ENCODE data around the gene DNAH9.

DNAH9 gene

DNA sequence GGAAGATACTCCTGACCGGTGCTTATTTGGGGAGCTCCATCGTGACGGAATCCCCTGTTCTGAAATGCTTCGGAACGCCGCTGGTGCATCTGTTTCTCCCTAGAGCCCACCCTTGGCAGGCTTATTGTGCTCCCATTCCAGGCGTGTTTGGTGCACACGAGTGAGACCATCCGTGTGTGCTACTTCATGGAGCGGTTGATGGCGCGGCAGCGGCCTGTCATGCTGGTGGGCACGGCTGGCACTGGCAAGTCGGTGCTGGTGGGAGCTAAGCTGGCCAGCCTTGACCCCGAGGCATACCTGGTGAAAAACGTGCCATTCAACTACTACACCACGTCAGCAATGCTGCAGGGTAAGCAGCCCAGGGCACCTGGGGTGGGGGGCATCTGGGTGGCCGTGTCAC, 170.7 kb downstream of the DNAH9 start:
- DNase-seq (ENCODE audit: low spot score): no peak

DNA sequence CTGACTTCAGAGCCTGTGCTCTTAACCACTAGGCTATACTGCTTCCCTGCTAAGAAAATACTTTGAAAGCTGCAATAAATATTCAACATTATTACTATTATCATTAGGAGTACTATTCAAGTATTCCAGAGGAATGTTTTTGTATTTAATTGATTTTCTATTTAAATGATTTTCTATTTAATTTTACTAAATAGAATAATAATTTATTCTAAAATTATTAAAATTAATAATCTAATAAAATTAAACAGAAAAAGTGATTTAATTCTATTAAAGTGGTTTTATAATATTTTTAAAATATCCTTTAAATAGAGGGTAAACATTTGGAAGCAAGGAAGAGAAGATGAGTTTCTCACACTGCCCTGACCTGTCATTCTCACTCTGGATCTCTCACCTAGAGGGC, 173.8 kb downstream of the DNAH9 start:
- DNase-seq (ENCODE audit: low spot score): no peak

DNA sequence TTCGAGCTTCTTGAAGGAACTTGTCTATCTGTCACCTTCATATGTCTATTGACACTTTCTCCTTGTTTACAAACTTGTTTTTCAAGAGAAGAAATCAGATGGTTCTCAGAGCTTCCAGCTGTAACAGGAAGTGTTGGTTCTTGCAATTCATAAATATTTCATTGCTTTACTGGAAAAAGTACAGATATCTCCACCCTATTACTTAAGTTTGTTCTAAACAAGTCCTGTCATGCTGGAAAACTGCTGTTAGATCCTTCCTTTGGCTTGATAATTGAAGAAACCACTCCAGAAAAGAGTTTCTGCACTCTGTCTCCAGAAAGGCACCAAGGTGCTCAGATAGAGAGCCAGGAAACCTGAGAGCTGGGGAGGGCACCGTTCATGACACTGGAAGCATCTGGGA, 181.6 kb downstream of the DNAH9 start:
- no peak for DNase-seq (ENCODE audit: low spot score)

DNA sequence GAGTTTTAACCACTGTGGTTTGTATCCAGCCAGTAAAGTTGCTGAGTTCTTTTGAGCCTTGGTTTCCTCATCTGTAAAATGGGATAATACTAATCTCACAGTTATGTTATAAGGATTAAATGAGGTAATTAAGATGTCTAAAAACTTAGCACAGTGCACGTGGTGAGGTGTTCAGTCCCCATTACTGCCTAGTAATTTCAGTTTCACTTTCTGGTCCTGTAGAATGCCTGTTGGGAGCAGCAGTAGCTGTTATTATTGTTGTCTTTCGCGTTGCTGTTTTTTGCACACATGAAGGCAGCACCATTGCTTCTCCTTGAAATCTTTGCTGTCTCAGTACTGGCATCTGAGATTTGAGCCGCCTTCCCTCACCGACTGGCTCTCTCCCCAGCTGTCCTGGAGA, 182.4 kb downstream of the DNAH9 start:
- no peak for DNase-seq (ENCODE audit: low spot score)

DNA sequence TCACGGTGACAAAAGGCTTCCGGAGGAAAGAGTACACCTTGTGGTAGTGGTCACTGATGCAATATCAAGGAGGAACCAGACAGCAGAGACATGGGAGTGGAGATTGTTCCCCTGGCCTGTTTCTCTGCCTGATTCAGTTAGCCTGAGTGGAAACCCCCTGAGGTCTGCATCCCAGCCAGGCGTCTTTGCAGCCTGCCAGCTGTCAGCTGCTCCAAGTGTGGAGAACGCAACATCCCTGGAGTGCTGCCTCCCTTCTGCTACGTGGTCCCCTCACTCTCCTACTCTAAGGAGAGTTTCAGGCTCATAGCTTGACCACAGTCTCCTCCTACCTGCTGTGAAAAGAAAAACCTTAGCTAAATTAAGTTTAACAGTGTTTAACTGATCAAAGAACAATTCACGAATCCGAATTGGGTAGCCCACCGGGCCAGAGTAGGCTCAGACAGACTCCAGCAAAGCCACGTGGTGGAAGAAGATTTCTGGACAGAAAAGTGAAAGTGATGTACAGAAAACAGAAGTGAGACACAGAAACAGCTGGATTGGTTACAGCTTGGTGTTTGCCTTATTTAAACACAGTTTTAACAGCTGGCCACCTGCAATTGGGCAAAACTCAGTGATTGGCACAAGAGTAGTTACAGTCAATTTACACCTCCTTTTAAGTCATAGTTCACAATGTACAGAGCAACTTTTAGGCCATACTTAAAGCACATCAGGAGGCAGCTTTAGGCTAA, 188.6 kb downstream of the DNAH9 start:
- DNase-seq (ENCODE audit: low spot score): no peak

DNA sequence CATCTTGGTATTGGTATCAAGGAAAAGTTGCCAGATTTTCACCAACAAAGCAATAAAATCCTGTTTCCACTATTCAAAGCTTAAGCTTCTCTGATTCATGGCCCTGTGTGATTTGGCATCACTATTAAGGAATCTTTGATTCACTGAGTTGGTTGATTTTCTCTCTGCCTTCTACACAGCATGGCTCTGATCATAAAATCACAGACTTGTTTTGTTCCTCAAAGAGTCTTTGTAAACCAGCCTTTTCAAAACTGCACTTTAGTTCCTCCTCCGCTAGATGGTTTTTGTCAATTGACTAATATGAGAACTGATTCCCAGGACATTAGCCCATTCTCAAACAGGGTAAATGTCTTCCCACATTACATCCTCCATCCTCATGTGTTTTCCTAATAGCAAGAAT, 197.6 kb downstream of the DNAH9 start:
- no peak for DNase-seq (ENCODE audit: low spot score)

DNA sequence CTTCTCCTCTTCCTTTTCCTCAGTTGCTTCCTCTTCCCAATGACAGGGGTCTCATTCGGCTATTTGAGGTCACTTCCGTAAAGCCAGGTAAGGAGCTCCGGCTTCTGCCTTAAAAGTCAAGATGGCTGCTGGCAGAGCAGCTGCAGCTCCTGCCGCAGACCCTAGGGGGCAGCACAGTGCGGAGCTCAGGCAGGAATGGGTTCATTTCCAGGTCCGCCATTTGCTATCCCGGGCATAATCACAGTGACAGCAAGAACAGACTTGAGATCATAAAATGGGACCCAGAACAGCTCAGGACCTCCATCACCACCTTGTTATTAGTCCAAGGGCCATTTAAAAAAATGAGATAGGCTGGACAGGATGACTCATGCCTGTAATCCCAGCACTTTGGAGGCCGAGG, 199.5 kb downstream of the DNAH9 start:
- no peak for DNase-seq (ENCODE audit: low spot score)

DNA sequence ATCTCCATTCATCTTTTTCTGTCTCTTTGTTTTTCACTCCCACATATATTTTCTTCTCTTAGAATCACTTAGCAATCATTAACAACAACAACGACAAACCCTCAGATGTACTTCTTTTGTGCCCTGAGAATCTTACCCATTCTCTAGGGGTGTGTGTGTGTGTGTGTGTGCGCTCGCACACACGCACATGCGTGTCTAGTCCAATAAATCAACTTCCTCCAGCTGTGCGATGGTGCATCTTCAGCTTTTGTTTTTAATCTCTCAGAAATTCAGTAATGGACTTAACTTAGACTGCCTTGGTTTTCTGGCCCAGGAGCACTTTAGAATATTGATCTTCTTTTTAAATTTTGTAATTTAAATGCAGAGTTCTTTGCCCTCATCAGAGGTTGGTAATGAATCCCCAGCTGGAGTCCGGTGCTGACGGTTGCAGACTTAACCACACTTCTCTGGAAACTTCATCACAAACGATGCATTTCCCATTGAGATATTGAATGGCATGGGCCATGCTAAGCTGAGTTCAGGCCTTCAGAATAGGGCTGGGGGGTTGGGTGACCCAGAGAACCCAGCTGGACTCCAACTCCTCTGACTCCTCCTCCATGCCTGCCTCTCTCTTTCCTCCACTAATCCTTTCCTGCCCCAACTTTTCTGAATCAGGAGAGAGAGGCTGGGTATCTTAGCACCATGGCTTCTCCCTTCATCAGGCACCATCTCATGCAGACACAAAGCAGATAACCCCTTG, 205.1 kb downstream of the DNAH9 start:
- DNase-seq (ENCODE audit: low spot score): peak; percentile 57

DNA sequence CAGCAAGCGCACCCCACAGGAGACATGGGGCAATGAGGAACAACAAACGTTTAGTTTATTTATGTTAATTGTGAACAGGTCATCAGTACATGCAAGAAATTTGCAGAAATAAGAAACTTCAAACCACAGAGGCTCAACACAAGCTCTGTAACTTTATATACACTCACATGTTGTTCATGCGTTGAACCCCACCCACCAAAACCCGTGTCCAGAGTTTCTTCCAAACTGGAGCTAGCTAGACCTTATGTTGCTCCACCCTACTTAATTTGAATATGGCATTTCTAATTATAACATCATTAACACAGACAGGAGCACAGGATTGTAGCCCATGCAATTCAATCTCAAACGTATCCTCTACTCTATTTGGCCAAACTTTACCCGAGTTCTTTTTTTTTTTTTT, 206.9 kb downstream of the DNAH9 start:
- DNase-seq (ENCODE audit: low spot score): no peak

DNA sequence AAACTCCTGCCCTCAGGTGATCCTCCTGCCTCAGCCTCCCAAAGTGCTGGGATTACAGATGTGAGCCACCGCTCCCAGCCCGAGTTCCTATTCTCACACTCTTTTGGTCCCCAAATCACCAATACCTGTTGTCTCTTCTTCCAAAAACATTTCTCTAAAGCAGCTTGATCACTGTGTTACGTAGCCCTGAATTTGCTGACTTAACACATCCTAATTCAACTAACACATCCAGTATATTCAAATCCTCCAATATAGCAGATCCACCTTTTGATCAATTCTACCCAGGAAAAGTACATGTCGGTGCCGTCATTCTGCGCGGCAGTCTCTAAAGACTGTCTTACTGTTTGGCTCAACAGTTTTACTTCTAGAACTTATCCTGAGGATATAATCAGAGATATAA, 207.7 kb downstream of the DNAH9 start:
- DNase-seq (ENCODE audit: low spot score): no peak

DNA sequence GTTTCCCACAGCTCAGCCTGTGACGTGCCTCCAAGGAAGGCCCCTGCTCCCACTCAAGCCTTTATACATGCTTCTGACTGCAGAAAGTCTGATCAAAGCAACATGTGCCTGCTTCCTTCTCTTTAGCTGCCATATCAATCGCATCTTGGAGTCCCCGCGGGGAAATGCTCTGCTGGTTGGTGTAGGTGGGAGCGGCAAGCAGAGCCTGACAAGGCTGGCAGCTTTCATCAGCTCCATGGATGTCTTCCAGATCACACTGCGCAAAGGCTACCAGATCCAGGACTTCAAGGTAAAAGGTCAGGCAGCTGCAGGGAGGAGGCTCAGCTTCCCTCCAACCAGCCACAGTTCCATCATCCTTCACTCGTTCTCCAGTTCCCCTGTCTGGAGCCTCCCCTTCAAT, 209.3 kb downstream of the DNAH9 start:
- no peak for DNase-seq (ENCODE audit: low spot score)

DNA sequence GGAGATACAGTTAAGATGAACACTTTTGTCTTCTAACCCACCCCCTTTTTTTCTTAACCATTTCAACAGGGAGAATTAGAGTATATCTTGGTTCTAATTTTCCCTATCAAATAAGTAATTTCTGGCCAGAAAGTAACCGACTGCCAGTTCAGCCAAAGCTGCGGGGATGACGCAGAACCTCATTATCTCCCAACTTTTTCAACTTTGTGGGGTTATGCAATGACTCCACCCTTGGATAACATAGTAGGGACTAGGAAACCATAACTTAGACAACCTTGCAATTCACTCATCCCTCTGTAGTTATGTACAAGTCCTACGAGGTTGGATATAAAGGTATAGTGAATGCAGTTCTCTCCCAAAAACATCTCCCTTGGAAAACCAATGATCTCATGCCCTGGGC, 215.0 kb downstream of the DNAH9 start:
- no peak for DNase-seq (ENCODE audit: low spot score)

DNA sequence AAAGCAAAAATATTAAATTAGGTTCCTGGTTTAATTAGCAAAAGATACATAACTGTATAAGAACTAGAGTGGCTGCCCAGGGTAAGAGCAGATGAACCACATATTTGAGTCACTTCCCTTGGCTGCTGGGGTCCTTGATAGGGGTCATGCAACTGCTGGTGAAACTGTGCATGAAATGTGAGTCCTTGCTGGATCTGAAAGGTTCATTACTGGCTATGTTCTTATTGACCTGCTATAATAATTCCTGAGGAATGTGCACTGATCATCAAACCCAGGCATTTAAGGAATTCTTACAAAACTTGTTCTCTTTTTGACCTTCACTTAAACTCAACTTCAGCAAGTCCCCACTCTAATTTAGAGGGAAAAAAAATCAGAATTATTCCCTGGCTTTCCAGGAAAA, 215.6 kb downstream of the DNAH9 start:
- DNase-seq (ENCODE audit: low spot score): no peak

DNA sequence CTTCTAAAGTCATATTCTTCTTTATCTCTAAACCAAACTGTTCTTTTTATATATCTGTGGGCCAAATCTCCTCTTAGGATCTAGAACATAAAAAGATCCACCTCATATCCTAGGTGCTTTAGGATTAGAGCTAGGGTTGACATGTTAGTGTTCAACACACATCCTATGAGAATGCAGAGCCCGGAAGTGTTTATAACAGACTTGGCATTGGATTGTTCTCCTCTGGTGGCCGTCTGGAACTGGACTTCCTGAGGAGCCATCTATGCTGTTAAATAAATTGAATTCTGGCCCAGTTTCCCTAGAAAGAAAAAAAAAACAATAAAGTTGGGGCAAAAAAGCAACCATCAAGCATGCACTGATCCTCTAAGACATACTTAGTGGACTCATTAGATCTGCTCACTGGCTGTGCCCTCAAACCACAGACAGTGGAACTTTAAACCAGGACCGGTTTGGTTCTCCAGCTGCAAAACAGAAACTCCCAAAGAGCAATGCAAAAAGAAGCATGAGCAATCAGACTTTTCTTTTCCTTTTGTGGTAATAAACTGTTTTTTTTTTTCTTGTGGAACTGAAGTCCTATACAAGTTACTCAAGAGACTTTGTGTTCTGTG, 216.5 kb downstream of the DNAH9 start:
- no peak for DNase-seq (ENCODE audit: low spot score)

DNA sequence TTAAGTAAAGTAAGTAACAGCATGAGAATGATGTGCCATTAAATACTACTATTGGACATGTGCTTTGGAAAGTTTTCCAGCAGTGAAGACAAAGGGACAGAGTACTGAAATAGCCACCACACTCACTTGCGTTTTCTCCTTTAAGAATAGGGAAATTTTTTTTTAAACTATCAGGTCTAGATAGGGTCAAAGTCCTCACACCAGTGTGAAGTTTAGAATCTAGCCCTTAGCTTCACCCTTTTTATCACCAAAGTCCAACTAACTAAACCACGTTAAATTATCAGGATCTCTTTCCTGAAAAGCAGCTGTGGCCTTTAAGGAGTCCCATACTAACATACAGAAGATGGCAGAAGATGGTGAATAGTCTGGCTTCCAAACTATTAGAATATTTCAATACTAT, 218.1 kb downstream of the DNAH9 start:
- no peak for DNase-seq (ENCODE audit: low spot score)

DNA sequence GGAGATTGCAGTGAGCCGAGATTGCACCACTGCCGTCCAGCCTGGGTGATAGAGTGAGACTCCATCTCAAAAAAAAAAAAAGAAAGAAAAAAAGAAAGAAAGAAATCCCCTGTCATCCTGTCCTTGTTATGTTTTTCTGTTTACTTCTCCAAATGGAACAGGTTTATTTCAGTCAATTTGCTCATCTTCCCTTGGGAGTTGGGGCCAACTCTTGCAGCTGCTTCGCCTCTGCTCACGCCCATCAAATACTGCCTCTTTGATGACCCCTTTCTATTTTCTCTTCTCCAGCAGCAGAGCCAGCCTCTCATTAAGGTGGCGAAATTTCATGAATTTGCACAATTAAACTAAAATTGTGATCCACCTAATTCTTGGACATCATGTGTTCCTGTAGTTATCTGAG, 225.6 kb downstream of the DNAH9 start:
- no peak for DNase-seq (ENCODE audit: low spot score)

DNA sequence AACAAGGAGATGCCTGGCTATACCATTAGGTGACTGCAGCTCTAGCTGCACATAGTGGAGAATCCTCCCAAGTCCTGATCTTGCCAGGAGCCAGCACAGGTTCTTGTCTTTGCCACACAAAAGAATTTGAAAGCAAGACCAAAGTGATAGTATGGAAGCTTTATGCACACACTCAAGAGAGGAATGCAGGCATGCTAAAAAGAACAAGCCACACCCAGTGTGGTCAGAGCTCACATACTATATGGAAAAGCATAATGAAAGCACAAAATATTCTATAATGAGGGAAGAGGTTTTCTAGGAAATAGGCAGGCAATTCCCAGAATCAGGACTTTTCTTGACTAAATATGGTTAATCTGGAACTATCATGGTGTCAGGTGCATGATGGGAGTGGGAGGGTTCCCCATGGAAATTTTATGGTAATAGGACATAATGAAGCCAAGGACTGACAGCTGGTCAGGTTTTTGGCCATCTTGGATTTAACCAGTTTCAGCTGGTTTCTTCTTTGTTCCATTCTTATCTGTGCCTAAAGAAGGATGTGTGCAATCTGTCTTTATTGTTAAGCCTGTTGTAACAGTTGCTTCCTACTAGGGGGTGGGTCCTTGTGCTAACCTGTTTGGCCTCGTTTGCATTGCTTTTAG, 227.4 kb downstream of the DNAH9 start:
- no peak for DNase-seq (ENCODE audit: low spot score)

DNA sequence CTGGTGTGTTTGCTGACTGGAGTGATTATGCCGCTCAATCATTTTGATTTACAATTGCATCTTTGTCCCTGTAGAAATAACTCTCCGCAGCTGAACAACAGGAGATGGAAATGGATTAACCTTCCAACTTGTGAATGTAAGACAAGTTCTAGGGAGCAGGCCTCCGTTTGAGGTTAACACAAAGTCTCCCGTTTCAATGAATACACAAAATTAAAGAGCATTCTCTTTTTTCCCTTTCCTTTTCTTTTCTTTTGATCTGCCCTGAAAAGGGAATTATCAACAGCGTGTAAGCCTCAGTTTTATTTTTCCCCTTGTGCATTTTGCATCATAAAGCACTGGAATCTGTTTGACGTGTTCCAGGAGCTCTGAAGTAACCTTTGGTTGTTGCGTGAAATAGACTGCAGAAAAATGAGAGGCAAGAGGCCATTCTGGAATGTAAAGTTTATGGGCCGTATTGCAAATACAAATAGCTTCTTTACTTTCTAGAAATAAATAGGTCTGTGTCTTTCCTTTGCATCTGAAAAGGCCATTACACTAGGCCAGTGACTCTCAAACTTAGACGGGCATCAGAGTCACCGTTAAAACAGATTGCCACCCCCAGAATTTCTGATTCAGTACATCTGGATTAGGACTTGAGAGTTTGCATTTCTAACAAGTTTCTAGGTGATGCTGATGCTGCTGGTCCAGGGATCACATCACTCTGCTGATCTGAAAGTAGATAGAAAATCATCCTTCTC, 234.3 kb downstream of the DNAH9 start:
- no peak for DNase-seq (ENCODE audit: low spot score)

DNA sequence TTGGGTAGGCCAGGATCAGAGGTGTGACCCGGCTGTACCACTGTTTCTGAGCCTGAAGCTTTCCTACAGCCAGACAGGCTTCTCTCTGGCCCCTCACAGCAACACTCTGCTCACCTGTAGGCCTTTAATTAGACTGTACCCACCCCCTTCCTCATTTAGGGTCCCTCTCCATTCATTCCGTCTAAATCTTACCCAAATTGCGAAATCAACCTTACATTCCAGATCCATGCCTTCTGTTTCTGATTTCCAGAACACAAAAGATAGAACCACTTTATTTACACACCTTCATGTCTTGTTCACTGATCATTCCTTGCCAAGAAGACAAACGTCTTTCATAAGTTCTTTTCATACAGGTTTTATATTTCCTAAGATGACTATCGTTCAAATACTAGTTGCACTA, 238.2 kb downstream of the DNAH9 start:
- no peak for DNase-seq (ENCODE audit: low spot score)

DNA sequence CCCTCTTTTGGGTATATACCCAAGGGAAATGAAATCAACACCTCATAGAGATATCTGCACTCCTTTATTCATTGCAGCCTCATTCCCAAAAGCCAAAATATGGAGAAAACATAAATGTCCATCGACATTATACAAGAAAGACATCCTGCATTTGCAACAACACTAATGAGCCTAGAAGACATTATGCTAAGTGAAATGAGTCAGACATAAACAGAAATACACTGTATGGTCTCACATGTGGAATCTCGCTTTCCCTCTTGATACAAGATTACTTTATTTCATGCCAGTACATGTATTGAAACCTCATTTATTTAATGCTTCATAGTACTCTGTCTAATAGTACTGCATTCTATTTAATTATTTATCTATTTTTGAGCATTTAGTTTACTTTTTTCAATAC, 241.8 kb downstream of the DNAH9 start:
- no peak for DNase-seq (ENCODE audit: low spot score)

DNA sequence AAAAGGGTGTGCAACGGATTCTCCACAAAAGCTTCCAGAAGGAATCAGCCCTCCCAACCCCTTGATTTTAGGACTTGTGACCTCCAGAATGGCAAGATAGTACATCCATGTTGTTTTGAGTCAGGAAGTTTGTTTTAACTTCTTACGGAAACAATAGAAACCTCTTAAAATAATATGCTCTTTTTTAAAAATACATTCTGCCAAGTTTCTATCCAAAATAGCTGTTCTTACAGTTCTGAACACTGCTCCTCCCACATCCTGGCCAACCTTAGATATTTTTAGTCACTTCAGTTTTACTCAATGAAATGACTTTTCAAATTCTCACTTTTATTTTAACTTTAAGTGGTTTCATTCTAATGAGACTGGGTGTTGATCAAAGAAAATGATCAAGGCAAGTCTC, 242.6 kb downstream of the DNAH9 start:
- DNase-seq (ENCODE audit: low spot score): no peak

DNA sequence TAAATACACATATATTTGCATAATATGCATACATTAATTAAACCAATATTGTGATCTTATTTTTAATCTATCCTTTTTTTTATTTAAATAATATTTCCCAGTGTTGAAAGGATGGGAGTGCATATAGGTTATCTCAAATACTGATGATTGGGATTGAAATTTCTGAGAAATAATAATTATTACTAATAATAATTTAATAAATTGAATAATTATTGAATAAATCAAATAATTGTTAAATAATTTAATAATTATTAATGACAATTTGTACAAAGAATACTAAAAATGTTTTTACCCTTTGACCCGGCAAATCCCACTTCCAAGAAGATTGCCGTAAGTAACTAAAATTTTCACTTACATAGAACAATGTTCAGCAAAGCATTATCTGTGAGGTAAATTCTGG, 250.1 kb downstream of the DNAH9 start:
- no peak for DNase-seq (ENCODE audit: low spot score)

Data from ecto neural progenitor cell (in vitro differentiated cells).